HG03521 (cell line): ENCODE data around the gene PROSER3.
"Not testable (repeated sequence)": the region's sequence is repeated elsewhere in the genome, so short reads cannot be mapped to it uniquely, and the experiment has no call there.

Experiments used
- ATAC-seq: cut with Tn5 transposase; IDR thresholded peaks from one replicate; pipeline ENCODE4 v1.9.1; 2021; ENCODE audit warnings: mild to moderate bottlenecking, moderate library complexity; ENCODE audit not compliant: unreplicated experiment

Gene PROSER3

DNA sequence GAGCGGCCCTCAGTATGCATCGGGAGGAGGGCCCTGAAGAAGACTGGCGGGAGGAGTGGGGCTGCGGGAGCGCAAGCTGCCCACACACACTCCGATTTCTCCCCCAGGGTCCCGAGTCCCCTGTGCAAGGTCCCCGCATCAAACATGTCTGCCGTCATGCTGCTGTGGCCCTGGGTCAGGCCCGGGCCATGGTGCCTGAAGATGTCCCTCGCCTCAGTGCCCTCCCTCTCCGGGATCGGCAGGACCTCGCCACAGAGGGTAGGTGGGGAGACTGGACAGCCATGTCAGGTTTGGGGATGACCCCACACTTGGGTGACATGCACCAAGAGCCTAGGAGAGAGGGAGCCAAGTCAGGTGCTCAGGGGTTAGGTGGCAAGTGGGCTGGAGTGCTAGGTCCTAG, 35.5 kb upstream of the PROSER3 start:
- no peak for ATAC-seq

- no peak for ATAC-seq
These were observed 35.1 kb upstream of the PROSER3 start for GRCh38 chr19:35722897-35723296.

DNA sequence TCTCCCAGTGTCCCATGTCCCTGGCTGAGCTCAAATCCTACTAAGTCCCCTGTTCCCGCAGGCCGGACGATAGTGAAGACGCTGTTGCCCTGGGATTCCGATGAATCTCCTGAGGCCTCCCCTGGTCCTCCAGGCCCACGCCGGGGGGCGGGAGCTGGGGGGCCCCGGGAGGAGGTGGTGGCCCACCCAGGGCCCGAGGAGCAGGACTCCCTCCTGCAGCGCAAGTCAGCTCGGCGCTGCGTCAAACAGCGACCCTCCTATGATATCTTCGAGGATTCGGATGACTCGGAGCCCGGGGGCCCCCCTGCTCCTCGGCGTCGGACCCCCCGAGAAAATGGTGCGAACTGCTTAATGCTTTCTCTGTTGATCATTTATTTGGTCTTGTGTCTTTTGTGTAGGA, 34.3 kb upstream of the PROSER3 start:
- ATAC-seq = no peak

DNA sequence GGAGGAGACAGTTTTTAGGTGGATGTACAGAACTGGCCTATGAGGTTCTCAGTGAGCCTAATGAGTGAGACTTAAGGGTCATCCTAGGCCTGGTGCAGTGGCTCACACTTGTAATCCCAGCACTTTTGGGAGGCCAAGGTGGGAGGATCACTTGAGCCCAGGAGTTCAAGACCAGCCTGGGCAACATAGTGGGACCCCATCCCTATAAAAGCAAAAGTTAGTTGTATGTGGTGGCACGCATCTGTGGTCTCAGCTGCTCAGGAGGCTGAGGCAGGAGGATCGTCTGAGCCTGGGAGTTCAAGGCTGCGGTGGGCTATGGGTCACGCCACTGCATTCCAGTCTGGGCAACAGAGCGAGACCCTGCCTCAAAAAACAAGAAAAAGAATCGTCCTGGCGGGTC, 33.8 kb upstream of the PROSER3 start:
- not testable (repeated sequence) for ATAC-seq

DNA sequence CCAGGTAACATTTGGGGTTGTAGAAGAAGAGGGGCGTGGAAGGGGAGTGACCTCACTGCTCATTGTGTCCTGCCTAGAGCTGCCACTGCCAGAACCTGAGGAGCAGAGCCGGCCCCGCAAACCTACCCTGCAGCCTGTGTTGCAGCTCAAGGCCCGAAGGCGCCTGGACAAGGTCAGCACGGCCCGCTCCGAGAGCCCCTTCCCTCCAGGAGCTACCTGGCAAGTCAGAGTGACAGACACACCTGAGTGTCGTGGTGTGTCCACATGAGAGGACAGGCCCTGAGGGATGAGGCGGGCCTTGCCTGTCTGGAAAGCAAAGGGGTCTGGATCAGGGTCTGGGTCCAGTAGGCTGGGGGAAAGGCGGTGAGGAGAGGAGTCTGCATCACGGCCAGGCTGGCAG, 33.4 kb upstream of the PROSER3 start:
- ATAC-seq = no peak

GRCh38 chr19:35725216-35725861, 32.6 kb upstream of the PROSER3 start:
- no peak for ATAC-seq

- ATAC-seq = no peak
These were observed 30.7 kb upstream of the PROSER3 start for GRCh38 chr19:35727053-35727955.

DNA sequence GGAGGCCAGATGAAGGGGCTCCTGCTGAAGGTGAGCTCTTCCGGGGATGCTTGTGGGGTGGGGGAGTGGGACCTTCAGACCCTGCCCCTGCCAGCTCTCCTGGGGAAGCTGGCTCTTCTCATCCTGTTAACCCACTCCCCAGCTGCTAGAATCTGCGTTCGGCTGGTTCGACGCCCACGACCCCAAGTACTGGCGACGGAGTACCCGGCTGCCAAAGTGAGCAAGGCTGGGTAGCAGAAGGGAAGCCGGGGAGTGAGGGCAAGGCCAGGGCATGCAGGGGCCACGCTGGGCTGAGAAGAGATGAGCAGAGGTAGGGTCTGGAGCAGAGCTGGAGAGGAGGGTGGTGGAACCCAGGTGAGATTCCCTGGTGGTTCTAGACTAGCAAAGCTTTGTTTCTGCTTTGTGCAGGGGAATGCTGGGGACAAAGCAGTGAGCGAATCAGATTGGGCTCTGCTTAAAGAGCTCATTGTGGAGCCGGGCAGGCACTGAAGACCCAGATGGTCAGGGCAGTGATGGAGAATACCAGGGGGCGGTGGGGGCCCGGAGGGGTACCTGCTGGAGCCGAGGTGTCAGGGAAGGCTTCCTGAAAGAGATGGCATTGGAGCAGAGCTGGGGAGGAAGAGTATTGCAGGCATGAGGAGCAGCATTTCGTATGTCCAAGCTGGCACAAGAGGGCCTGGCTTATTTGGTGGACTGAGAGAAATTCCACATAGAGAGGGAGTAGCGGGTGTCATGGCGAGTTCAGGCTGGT, 29.8 kb upstream of the PROSER3 start:
- no peak for ATAC-seq

DNA sequence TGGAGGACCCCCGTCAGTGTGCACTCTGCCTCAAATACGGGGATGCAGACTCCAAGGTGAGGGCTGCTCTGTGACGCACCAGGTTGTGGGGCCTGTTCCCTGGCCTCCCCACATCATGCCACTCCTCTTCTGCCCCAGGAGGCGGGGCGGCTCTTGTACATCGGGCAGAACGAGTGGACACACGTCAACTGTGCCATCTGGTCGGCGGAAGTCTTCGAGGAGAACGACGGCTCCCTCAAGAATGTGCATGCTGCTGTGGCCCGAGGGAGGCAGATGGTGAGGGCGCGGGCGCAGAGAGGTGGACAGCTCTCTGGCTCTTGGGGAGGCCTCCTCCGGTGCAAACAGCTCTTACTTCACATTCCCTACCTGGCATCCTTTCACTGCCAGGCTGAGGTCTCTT, 29.0 kb upstream of the PROSER3 start:
- ATAC-seq = no peak

- no peak for ATAC-seq
These were observed 28.2 kb upstream of the PROSER3 start for GRCh38 chr19:35729763-35730162.

DNA sequence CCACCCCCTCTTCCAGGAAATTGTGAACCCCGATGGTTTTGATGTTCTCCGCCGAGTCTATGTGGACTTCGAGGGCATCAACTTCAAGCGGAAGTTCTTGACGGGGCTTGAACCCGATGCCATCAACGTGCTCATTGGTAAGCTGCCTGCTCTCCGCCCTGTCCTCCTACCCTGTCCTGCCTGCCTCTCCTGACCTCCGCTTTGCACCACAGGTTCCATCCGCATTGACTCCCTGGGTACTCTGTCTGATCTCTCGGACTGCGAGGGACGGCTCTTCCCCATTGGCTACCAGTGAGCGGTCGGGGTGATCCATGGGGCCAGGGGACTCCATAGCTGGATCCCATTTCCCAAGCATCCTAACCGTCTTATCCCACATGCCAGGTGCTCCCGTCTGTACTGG, 27.6 kb upstream of the PROSER3 start:
- ATAC-seq = no peak

- ATAC-seq = no peak
These were observed 26.6 kb upstream of the PROSER3 start for GRCh38 chr19:35731353-35731752.

- no peak for ATAC-seq
These were observed 26.1 kb upstream of the PROSER3 start for GRCh38 chr19:35731779-35732405.

DNA sequence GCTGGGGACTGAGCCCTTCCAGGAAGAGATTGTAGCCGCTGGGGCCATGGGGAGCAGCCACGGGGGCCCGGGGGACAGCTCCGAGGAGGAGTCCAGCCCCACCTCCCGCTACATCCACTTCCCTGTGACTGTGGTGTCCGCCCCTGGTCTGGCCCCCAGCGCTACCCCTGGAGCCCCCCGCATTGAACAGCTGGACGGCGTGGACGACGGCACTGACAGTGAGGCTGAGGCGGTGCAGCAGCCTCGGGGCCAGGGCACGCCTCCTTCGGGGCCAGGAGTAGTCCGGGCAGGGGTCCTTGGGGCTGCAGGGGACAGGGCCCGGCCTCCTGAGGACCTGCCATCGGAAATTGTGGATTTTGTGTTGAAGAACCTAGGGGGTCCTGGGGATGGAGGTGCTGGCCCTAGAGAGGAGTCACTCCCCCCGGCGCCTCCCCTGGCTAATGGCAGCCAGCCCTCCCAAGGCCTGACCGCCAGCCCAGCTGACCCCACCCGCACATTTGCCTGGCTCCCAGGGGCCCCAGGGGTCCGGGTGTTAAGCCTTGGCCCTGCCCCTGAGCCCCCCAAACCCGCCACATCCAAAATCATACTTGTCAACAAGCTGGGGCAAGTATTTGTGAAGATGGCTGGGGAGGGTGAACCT, 25.3 kb upstream of the PROSER3 start:
- ATAC-seq = no peak

DNA sequence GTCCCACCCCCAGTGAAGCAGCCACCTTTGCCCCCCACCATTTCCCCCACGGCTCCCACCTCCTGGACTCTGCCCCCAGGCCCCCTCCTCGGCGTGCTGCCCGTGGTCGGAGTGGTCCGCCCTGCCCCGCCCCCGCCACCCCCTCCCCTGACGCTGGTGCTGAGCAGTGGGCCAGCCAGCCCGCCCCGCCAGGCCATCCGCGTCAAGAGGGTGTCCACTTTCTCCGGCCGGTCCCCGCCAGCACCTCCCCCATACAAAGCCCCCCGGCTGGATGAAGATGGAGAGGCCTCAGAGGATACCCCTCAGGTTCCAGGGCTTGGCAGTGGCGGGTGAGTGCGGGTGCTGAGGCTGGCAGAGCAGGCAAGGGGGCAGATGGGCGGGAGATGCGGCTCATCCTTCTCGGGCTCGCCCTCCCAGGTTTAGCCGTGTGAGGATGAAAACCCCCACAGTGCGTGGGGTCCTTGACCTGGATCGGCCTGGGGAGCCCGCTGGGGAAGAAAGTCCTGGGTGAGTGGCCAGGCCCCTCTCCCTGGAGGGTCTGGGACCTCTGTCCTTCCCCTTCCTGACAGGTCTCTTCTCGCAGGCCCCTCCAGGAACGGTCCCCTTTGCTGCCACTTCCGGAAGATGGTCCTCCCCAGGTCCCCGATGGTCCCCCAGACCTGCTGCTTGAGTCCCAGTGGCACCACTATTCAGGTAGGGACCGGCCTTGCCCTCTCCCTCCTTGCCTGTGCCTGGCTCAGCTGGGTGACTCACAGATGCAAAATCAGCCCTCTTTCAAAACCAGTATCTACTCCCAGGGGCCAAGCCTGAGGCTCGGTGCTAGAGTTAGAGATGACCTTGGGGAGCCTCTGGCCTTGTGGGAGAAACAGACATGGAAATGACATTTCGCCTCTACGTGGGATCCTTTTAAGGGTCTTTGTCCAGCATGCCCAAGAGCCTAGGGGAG, 24.5 kb upstream of the PROSER3 start:
- ATAC-seq = no peak

GRCh38 chr19:35734273-35734672, 23.7 kb upstream of the PROSER3 start:
- ATAC-seq = no peak

DNA sequence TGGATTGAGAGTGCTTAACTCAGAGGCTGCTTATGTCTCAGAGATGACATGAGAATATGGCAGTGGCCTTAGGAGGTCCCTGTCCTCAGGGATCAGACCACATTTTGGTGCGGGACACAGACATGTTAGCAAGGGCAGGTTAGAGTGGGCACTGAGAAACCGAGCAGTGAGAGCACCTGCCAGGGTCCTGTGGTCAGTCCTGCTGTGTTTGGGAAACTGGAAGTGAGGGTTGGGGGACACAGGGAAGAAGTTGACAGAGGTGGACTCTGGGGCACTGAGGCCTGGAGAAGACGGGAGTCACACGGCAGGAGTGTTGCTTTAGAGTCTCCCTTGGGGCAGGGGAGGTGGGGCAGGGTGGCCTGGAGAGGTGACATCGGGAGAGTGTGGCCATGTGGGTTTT, 23.1 kb upstream of the PROSER3 start:
- ATAC-seq = no peak

DNA sequence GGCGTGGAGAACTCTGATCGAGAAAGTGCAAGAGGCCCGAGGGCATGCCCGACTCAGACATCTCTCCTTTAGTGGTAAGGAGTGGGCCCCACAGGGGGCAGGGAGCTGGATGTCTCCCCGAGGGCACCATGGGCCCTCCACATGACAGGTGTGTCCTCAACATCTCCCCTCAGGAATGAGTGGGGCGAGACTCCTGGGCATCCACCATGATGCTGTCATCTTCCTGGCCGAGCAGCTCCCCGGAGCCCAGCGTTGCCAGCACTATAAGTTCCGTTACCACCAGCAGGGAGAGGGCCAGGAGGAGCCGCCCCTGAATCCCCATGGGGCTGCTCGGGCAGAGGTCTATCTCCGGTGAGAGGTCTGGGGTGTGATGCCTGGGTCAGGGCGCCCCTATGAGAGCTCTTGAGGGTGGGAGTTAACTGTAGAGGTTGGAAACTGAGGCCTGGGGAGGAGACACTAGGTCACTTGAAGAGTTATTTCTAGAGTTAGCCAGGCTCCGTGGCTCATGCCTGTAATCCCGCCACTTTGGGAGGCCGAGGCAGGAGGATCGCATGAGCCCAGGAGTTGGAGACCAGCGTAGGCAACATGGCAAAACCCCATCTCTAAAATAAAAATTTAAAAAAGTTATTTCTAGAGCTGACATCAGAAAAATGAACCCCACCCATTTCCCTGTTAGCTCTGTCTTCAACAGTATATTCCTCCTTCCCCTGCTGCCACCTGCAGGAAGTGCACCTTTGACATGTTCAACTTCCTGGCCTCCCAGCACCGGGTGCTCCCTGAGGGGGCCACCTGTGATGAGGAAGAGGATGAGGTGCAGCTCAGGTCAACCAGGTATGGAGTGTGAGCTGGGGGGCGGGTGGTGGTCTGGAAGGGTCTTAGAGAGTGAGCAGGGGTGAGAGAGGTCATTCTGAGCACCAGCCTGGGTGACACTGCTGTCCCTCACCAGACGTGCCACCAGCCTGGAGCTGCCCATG, 20.8 kb upstream of the PROSER3 start:
- no peak for ATAC-seq
